ENCODE measurements around the gene ZNF444.
"Not testable (repeated sequence)": the region's sequence is repeated elsewhere in the genome, so short reads cannot be mapped to it uniquely, and the experiment has no call there.

Gene ZNF444

DNA sequence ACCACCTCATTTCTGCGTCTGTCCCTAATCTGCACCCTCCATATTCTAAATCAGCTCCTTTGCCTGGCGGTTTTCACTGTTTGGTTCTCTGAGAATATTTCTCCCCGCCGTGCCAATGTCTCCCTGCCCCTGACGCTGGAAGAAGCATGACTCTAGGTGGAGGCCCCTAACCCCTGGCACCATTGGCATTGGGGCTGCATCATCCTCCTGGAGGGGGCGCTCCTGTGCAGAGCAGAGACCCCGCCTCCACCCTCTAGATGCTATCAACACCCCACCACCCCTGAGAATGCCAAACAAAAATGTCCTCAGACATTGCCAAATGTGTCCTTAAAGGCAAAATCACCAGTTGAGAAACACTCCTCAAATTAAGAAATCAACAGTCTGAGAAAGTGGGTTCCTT, 50.0 kb downstream of the ZNF444 start:
- no peak for DNase-seq

DNA sequence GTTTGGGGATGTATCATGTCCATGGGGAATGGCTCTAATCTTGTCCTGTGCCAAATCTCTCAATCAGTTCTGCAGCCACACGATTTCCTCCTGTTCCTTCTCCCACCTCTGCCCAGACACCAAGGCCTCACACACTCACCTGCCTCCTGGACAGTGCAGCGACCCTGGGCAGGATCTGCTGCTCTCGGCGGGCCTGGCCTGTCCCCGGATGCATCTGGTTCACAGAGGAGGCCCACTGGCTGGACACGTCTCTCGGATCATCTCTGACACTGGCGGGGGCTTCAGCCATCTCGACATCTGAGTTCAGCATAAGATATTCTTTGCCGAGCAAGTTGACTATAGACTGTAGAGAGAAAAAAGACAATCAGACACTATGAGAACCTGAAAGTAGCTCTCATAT, 50.6 kb downstream of the ZNF444 start:
- no peak for DNase-seq

DNA sequence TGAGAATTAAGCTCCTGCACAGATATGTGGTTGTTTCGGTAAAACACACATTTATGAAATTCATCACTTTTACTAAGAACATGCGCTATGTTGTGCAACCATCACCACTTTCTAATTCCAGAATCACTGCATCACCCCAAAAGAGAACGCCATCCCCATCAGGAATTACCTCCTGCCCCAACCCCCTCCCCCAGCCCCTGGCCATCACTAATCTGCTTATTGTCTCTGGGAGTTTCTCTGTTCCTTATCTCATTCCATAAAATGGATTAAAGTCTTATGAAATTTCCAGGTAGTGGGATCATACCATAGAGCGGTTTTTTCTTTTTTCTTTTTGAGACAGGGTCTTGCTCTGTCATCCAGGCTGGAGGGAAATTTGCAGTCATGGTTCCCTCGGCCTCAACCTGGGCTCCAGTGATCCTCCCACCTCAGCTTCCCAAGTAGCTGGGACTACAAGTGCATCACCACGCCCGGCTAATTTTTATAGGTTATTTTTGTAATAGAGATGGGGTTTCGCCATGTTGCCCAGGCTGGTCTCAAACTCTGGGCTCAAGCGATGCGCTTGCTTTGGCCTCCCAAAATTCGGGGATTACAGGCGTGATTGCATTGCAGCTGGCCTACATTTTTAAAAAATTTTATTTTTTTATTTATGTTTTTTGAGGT, 53.0 kb downstream of the ZNF444 start:
- DNase-seq: no peak

DNA sequence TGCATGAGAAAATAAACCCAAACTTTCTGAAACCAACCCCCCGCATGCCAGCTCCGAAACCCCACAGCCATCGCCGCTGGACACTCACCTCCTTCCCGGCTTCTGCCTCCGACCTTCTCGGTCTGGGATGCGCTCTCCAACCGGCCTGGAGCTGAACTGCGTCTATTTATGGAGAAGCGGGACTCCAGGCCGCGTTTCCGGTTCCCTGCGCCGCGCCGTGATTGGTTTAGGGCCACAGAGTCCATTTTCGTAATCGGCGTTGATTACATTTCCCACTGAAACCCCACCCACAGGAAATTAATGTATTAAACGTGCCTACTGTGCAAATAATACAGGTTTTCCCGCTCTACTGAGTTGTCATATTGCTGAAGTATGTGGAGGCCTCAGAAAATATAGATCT, 56.6 kb downstream of the ZNF444 start, which contains the start of gene ZSCAN5B:
Gene ZSCAN5B (minus strand): TSS at position 138 of the 400 bp plus-strand sequence. CDS start 4,731 bp downstream, outside the sequence.
- DNase-seq: not testable (repeated sequence)

DNA sequence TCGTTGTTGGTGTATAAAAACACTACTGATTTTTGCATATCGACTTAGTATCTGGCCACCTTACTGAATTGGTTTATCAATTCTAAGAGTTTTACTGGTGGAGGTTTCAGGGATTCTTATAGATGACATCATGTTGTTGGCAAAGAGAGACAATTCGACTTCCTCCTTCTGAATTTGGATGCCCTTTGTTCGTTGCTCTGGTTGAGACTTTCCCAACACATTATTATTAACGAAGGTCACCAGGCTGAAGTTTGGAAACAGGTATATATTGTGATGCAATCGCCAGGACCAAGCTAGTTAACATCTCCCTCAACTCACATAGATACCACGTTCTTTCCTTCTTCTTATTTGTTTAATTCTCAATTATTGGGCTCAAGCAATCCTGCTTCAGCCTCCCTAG, 58.6 kb downstream of the ZNF444 start:
- DNase-seq: no peak

DNA sequence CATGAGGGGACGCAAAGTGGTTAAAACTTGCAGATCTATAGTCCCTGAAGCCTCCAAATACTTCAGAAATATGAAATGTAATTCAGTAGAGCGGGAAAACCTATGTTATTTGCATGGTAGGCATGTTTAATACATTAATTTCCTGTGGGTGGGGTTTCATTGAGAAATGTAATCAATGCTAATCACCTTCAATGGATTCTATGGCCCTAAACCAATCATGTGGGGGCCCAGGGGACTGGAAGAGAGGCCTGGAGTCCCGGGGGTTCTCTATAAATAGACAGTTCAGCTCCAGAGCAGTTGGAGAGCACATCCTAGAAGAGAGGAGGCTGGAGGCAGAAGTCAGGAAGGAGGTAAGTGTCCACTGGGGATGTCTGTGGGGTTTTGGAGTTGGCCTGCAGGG, 60.9 kb downstream of the ZNF444 start, which contains the start of gene ZSCAN5C:
Gene ZSCAN5C (plus strand): TSS at position 301 of the 400 bp plus-strand sequence. CDS start 3,641 bp downstream, outside the sequence.
- no peak for DNase-seq

DNA sequence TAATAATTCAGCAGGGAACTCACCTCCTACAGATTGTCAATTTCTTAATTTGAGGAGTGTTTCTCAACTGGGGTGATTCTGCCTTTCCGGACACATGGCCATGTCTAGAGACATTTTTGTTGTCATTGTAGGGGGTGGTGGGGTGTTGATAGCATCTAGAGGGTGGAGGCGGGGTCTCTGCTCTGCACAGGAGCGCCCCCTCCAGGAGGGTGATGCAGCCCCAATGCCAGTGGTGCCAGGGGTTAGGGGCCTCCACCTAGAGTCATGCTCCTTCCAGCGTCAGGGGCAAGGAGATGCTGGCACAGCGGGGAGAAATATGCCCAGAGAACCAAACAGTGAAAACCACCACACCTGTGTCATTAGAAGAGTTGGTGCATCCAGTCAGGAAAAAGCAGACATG, 66.5 kb downstream of the ZNF444 start:
- DNase-seq: not testable (repeated sequence)

DNA sequence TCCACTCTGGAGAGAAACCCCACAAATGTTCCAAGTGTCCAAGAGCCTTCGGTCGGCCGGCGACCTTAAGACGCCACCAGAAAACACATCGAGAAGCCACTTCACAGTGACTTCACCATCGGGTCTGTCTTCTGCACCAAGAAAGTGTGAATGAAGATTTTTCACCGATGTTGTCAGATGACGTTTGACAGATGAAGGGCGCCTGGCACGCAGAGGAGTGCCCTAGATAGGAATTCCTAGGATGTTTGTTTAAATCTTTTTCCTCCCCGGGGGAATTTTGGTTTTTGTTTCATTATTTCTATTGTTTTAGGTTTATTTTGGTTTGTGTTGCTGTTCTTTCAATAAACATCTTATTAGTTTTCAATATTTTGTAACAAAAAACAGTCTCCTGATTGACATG, 68.0 kb downstream of the ZNF444 start:
- DNase-seq: no peak

DNA sequence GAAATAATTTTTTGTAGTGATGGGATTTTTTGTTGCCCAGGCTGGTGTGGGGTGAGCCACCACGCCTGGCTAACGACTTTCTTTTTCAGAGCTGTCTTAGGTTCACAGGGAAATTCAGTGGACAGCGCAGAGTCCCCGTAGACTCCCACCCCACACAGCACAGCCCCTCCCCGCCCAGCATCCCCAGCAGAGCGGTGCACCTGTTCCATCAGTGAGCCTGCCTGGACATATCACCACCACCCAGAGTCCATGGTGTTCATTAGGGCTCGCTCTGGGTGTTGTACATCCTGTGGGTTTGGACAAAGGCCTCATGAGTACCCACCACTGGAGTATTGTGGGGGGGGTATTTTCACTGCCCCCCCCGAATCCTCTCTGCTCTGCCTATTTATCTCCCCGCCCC, 68.9 kb downstream of the ZNF444 start:
- not testable (repeated sequence) for DNase-seq
